Rectal smooth muscle tissue (tissue), 1 donor: ENCODE results near the gene KIFC1.

Experiments used
- H3K27ac ChIP-seq: one replicate; pipeline ENCODE4 v1.7.0; 2013; ENCODE audit warnings: low read depth, low read length, inconsistent platforms
- H3K27me3 ChIP-seq: one replicate; pipeline ENCODE4 v1.7.0; 2013; ENCODE audit warnings: low read length; ENCODE audit not compliant: control insufficient read depth, insufficient read depth
- H3K36me3 ChIP-seq: one replicate; pipeline ENCODE4 v1.7.0; 2013; ENCODE audit warnings: low read length; ENCODE audit not compliant: control insufficient read depth, insufficient read depth
- H3K4me1 ChIP-seq: one replicate; pipeline ENCODE4 v1.7.0; 2013; ENCODE audit warnings: low read length; ENCODE audit not compliant: control insufficient read depth, insufficient read depth
- H3K4me3 ChIP-seq: one replicate; pipeline ENCODE4 v1.7.0; 2013; ENCODE audit warnings: low read length
- H3K9ac ChIP-seq: one replicate; pipeline ENCODE4 v1.7.0; 2013; ENCODE audit warnings: low read length

Gene KIFC1

GRCh38 chr6:33433544-33434191 is 42.0 kb downstream of the KIFC1 start:
- no peak overlapping the region for H3K9ac ChIP-seq
- peaks cover 16% of the 10 kb centered on the region for H3K36me3 ChIP-seq
- no peaks in the 10 kb centered on the region for H3K27me3 ChIP-seq
- peaks cover 19% of the 10 kb centered on the region for H3K4me1 ChIP-seq
- no peak overlapping the region for H3K4me3 ChIP-seq
- peak overlapping the region; percentile 85 for H3K27ac ChIP-seq

DNA sequence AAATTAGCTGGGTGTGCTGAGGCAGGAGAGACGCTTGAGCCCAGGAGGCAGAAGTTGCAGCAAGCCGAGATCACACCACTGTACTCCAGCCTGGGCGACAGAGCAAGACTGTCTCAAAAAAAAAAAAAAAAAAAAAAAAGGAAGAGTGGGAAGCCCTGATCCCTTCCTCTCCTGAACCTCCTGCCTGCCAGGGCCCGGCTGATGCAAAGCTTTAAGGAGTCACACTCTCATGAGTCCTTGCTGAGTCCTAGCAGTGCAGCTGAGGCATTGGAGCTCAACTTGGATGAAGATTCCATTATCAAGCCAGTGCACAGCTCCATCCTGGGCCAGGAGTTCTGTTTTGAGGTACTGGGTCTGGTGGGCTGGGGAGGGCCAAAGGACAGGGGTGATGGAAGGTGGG is 43.3 kb downstream of the KIFC1 start:
- Histone ChIP-seq H3K27me3 (no peaks in the 10 kb centered on the region), H3K4me3 (no peak overlapping the region), H3K4me1 (peaks cover 18% of the 10 kb centered on the region), H3K27ac (no peak overlapping the region), H3K36me3 (peaks cover 16% of the 10 kb centered on the region), H3K9ac (no peak overlapping the region)

- peaks cover 19% of the 10 kb centered on the region for H3K36me3 ChIP-seq
- H3K9ac ChIP-seq: no peak overlapping the region
- no peak overlapping the region for H3K4me3 ChIP-seq
- peaks cover 9% of the 10 kb centered on the region for H3K4me1 ChIP-seq
- no peaks in the 10 kb centered on the region for H3K27me3 ChIP-seq
- H3K27ac ChIP-seq: no peak overlapping the region
Measured at GRCh38 chr6:33437666-33438065, 46.0 kb downstream of the KIFC1 start.

- no peaks in the 10 kb centered on the region for H3K27me3 ChIP-seq
- H3K27ac ChIP-seq: no peak overlapping the region
- H3K4me3 ChIP-seq: no peak overlapping the region
- H3K4me1 ChIP-seq: peaks cover 2% of the 10 kb centered on the region
- H3K36me3 ChIP-seq: peaks cover 25% of the 10 kb centered on the region
- H3K9ac ChIP-seq: no peak overlapping the region
Measured at GRCh38 chr6:33438978-33439594, 47.5 kb downstream of the KIFC1 start.

- no peaks in the 10 kb centered on the region for H3K4me1 ChIP-seq
- no peak overlapping the region for H3K4me3 ChIP-seq
- peaks cover 26% of the 10 kb centered on the region for H3K36me3 ChIP-seq
- no peaks in the 10 kb centered on the region for H3K27me3 ChIP-seq
- H3K27ac ChIP-seq: no peak overlapping the region
- no peak overlapping the region for H3K9ac ChIP-seq
Measured at GRCh38 chr6:33439956-33440648, 48.5 kb downstream of the KIFC1 start.

- Histone ChIP-seq H3K9ac (no peak overlapping the region), H3K27ac (no peak overlapping the region), H3K4me3 (no peak overlapping the region), H3K27me3 (no peaks in the 10 kb centered on the region), H3K36me3 (peaks cover 24% of the 10 kb centered on the region), H3K4me1 (no peaks in the 10 kb centered on the region)
Measured at GRCh38 chr6:33440649-33441309, 49.2 kb downstream of the KIFC1 start.

GRCh38 chr6:33441457-33441856 is 49.8 kb downstream of the KIFC1 start:
- no peak overlapping the region for H3K4me3 ChIP-seq
- H3K36me3 ChIP-seq: peaks cover 29% of the 10 kb centered on the region
- no peaks in the 10 kb centered on the region for H3K27me3 ChIP-seq

GRCh38 chr6:33442283-33442682 is 50.7 kb downstream of the KIFC1 start:
- Histone ChIP-seq H3K9ac (no peak overlapping the region), H3K4me1 (no peaks in the 10 kb centered on the region), H3K4me3 (no peak overlapping the region), H3K36me3 (peaks cover 25% of the 10 kb centered on the region), H3K27ac (no peak overlapping the region), H3K27me3 (no peaks in the 10 kb centered on the region)

More at GRCh38 chr6:33441457-33441856, 49.8 kb downstream of the KIFC1 start:
- no peaks in the 10 kb centered on the region for H3K4me1 ChIP-seq
- H3K9ac ChIP-seq: no peak overlapping the region
- no peak overlapping the region for H3K27ac ChIP-seq

GRCh38 chr6:33443025-33443424 is 51.4 kb downstream of the KIFC1 start:
- H3K27ac ChIP-seq: no peak overlapping the region
- peaks cover 18% of the 10 kb centered on the region for H3K36me3 ChIP-seq
- no peaks in the 10 kb centered on the region for H3K27me3 ChIP-seq
- no peak overlapping the region for H3K9ac ChIP-seq
- no peaks in the 10 kb centered on the region for H3K4me1 ChIP-seq
- no peak overlapping the region for H3K4me3 ChIP-seq

GRCh38 chr6:33443619-33444504 is 52.2 kb downstream of the KIFC1 start:
- H3K36me3 ChIP-seq: peaks cover 16% of the 10 kb centered on the region
- H3K9ac ChIP-seq: no peak overlapping the region
- H3K27me3 ChIP-seq: no peaks in the 10 kb centered on the region

GRCh38 chr6:33445119-33445603 is 53.5 kb downstream of the KIFC1 start:
- H3K27ac ChIP-seq: no peak overlapping the region
- H3K27me3 ChIP-seq: no peaks in the 10 kb centered on the region
- H3K36me3 ChIP-seq: peaks cover 16% of the 10 kb centered on the region
- no peaks in the 10 kb centered on the region for H3K4me1 ChIP-seq
- H3K4me3 ChIP-seq: no peak overlapping the region
- no peak overlapping the region for H3K9ac ChIP-seq

More at GRCh38 chr6:33443619-33444504, 52.2 kb downstream of the KIFC1 start:
- Histone ChIP-seq H3K4me1 (no peaks in the 10 kb centered on the region), H3K4me3 (no peak overlapping the region), H3K27ac (no peak overlapping the region)
